ENCODE measurements around the gene SIMC1.

DNA sequence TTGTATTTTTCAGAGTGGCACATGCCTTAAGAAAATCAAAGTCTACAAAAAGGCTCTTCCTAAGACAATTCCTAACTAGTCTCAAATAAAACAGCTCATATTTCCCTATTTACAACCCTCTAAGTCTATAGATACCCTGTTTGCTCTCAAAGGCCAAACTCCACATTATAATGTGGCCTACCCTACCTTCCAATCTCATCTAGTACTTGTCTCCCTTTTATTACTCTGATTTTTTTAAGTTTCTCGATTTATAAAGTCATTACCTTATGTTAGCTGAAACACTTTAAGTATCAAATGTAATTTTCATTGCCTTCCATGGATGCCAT is 103.9 kb downstream of the SIMC1 start:
- no peak for TF ChIP-seq TAF1 (IDR thresholded peaks at IDR 0.05; ENCODE audit: borderline replicate concordance, low read depth, low read length)
- TF ChIP-seq POLR2A (IDR thresholded peaks at IDR 0.05; ENCODE audit: low read depth, low read length): no peak
- TF ChIP-seq POLR2AphosphoS5 (IDR thresholded peaks at IDR 0.05; ENCODE audit: low read depth, low read length): no peak
